ENCODE measurements around the gene CYBA. TPM values are rescaled to one million over a fixed set of nuclear protein-coding genes. Genes with fewer than 3 reads are reported as not detected.

The CYBA gene
- total RNA-seq, 2 donors from 2014 or later = 188 to 220 TPM

DNA sequence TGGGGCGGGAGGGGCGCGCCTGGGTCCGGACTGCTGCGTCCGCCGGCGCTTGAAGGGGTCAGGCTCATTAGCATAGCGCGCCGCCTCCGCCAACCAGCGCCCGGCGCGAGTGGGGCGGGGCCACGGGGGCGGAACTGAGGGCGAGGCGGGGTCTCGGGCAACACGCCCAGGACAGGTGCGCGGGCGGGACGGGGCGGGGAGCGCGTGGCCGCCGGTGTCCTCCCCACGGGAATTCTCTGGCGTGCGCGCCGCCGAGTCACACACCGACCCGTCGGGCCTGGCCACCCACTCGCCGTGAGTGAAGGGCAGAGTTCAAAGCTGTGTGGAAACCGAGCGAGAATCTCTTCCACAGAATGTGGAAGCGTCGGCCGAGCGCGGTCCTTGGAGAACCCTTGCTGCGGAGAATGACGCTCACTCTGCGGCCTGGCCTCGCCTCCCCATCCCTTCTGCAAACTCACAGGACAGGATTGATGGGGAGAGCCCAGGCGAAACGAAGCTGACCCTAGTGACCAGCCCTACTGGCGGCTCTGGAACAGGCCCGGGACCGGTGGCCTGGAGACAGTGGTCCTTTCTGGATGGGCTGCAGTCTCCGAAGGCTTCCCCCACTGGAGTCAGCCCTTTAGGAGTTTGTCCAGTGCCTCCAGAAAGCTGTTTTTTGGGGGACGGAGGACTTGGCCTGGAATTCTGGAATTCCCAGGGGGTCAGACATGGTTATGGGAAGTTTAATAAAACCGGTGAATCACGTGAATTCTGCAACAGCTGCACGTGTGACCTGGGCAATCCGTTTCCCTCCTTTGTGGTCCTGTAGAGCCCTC lies 35.8 kb upstream of the CYBA start, which contains the start of gene SNAI3:
Gene SNAI3, minus strand, starts transcription at position 69 of the 815 bp plus-strand sequence. CDS start 101 bp downstream, outside the sequence.
- Mint-ChIP-seq H3K27me3 (ENCODE audit: insufficient read depth) (peaks cover 40% of the 10 kb centered on the region), H3K9me3 (no peaks in the 10 kb centered on the region), H3K27ac (no peak within 1 kb of the TSS), H3K4me1 (peaks cover 10% of the 10 kb centered on the region), H3K36me3 (ENCODE audit: low read depth) (no peaks in the 10 kb centered on the region), H3K4me3 (peak within 1 kb of the TSS; percentile 57)
- H3K4me1 ChIP-seq (ENCODE audit: control insufficient read depth, insufficient read depth, low read length) = no peaks in the 10 kb centered on the region
- H3K27ac ChIP-seq (ENCODE audit: low read depth, low read length) = no peak within 1 kb of the TSS
- H3K27me3 ChIP-seq (ENCODE audit: control insufficient read depth, insufficient read depth, low read length, poor library complexity, severe bottlenecking) = peaks cover 35% of the 10 kb centered on the region
- DNase-seq = peak; percentile 98
- H3K36me3 ChIP-seq (ENCODE audit: control insufficient read depth, insufficient read depth, low read length) = no peaks in the 10 kb centered on the region
- TF ChIP-seq, protein P1, sequence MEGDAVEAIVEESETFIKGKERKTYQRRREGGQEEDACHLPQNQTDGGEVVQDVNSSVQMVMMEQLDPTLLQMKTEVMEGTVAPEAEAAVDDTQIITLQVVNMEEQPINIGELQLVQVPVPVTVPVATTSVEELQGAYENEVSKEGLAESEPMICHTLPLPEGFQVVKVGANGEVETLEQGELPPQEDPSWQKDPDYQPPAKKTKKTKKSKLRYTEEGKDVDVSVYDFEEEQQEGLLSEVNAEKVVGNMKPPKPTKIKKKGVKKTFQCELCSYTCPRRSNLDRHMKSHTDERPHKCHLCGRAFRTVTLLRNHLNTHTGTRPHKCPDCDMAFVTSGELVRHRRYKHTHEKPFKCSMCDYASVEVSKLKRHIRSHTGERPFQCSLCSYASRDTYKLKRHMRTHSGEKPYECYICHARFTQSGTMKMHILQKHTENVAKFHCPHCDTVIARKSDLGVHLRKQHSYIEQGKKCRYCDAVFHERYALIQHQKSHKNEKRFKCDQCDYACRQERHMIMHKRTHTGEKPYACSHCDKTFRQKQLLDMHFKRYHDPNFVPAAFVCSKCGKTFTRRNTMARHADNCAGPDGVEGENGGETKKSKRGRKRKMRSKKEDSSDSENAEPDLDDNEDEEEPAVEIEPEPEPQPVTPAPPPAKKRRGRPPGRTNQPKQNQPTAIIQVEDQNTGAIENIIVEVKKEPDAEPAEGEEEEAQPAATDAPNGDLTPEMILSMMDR (conservative IDR thresholded peaks at IDR 0.05) = no peak
- H3K9me3 ChIP-seq (ENCODE audit: control insufficient read depth, low read length) = no peaks in the 10 kb centered on the region
- WGBS, 2 experiments (ENCODE audit: insufficient coverage in 1 of 2, insufficient read length in 1 of 2) = 9 to 10% methylated on average over 46 to 65 of the region's 65 CpGs
- H3K4me3 ChIP-seq (ENCODE audit: low read length) = peak within 1 kb of the TSS; percentile 76
- H3K9ac ChIP-seq (ENCODE audit: extremely low read depth, low read length, poor library complexity, severe bottlenecking) = no peak within 1 kb of the TSS

- Histone ChIP-seq H3K9ac (ENCODE audit: extremely low read depth, low read length, poor library complexity, severe bottlenecking) (no peak overlapping the region), H3K36me3 (ENCODE audit: control insufficient read depth, insufficient read depth, low read length) (no peaks in the 10 kb centered on the region), H3K4me1 (ENCODE audit: control insufficient read depth, insufficient read depth, low read length) (no peaks in the 10 kb centered on the region), H3K4me3 (ENCODE audit: low read length) (peak overlapping the region; percentile 76), H3K27ac (ENCODE audit: low read depth, low read length) (no peak overlapping the region), H3K27me3 (ENCODE audit: control insufficient read depth, insufficient read depth, low read length, poor library complexity, severe bottlenecking) (peaks cover 35% of the 10 kb centered on the region), H3K9me3 (ENCODE audit: control insufficient read depth, low read length) (no peaks in the 10 kb centered on the region)
- no peak overlapping the region for H3K27ac Mint-ChIP-seq
- peaks cover 40% of the 10 kb centered on the region for H3K27me3 Mint-ChIP-seq (ENCODE audit: insufficient read depth)
- H3K4me1 Mint-ChIP-seq = peaks cover 10% of the 10 kb centered on the region
- TF ChIP-seq, protein P1 (conservative IDR thresholded peaks at IDR 0.05) = no peak
- WGBS, 2 experiments (ENCODE audit: insufficient coverage in 1 of 2, insufficient read length in 1 of 2) = 0 to 1% methylated on average over 6 to 25 of the region's 25 CpGs
- no peaks in the 10 kb centered on the region for H3K9me3 Mint-ChIP-seq
- no peaks in the 10 kb centered on the region for H3K36me3 Mint-ChIP-seq (ENCODE audit: low read depth)
- no peak for DNase-seq
- peak overlapping the region; percentile 57 for H3K4me3 Mint-ChIP-seq
Observed at GRCh38 chr16:88686062-88686438, 35.2 kb upstream of the CYBA start.

DNA sequence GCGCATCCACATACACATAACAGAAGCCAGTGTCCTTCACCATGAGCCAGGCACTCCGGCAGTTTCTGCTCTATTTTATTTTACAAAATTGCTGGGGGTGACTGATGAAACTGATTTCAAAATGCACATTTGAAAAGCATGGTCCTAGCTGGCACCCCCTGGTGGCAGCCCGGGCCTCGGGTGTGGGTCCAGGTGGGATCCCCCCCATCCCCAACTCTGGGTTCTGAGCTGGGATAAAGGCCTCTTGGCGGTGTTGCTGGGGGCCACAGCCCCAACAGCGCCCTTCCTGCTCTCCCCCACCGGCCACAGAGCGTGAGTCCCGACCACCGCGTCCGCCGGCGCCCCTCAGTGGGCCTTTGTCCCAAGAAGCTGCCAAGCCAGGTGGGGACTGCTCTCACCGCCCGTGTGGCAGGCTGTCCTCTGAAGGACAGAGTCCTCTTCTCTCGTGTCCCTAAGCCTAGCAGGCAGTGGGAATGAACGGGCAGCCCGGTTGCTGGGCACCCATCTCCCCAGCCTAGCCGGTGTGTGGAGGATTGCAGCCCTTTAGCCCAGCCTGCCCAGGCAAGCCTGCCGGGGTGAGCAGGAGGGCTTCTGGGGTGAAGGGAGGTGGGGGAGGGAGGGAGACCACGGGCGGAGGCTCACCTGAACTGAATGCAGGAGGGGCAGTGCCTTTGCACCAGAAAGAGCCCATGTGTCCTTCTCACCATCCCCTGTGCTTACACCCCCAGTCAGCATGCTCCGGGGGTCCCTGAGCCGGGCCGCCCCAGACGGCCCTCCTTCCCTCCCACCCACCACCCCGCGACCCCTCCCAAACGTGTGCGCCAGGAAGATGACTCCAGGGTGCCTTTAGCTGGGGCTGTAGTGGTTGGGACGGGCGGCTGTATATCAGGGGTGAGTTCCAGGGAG lies 34.6 kb upstream of the CYBA start:
- Histone ChIP-seq H3K9me3 (ENCODE audit: control insufficient read depth, low read length) (no peaks in the 10 kb centered on the region), H3K9ac (ENCODE audit: extremely low read depth, low read length, poor library complexity, severe bottlenecking) (no peak overlapping the region), H3K27me3 (ENCODE audit: control insufficient read depth, insufficient read depth, low read length, poor library complexity, severe bottlenecking) (peaks cover 35% of the 10 kb centered on the region), H3K4me1 (ENCODE audit: control insufficient read depth, insufficient read depth, low read length) (no peaks in the 10 kb centered on the region), H3K4me3 (ENCODE audit: low read length) (peak overlapping the region; percentile 76), H3K27ac (ENCODE audit: low read depth, low read length) (no peak overlapping the region), H3K36me3 (ENCODE audit: control insufficient read depth, insufficient read depth, low read length) (no peaks in the 10 kb centered on the region)
- Mint-ChIP-seq H3K27me3 (ENCODE audit: insufficient read depth) (peaks cover 34% of the 10 kb centered on the region), H3K9me3 (no peaks in the 10 kb centered on the region), H3K4me3 (peak overlapping the region; percentile 57), H3K36me3 (ENCODE audit: low read depth) (peaks cover 2% of the 10 kb centered on the region), H3K4me1 (peaks cover 10% of the 10 kb centered on the region), H3K27ac (no peak overlapping the region)
- 13 to 18% methylated on average over 15 to 33 of the region's 33 CpGs for WGBS, 2 experiments (ENCODE audit: insufficient coverage in 1 of 2, insufficient read length in 1 of 2)
- TF ChIP-seq, protein P1 (conservative IDR thresholded peaks at IDR 0.05) = peak; percentile 84
- peak; percentile 77 for DNase-seq
